HEK293T (cell line): ENCODE results near the gene ERG.

Source experiments
- CTCF ChIA-PET: fragments of 350-600 bp; formaldehyde crosslinking; extraction: SDS; loops from one replicate; lab custom pipeline; 2021; ENCODE audit warnings: antibody characterized with exemption, inconsistent platforms; lab: Yijun Ruan, JAX
- POLR2A ChIA-PET: fragments of 350-600 bp; formaldehyde crosslinking; extraction: SDS; loops from one replicate; lab custom pipeline; 2020; ENCODE audit warnings: antibody characterized with exemption, inconsistent platforms; lab: Yijun Ruan, JAX
- DNase-seq: peaks from one replicate; pipeline ENCODE4 v3.0.0; 2012; ENCODE audit warnings: mixed read lengths; ENCODE audit errors: extremely low spot score
- ARNT ChIP-seq: fragments of 450-650 bp; IDR thresholded peaks from 2 replicates; pipeline ENCODE4 v1.6.1; 2017; ENCODE audit warnings: mild to moderate bottlenecking
- BHLHE40 ChIP-seq: fragments of 450-650 bp; IDR thresholded peaks from 2 replicates; pipeline ENCODE4 v1.6.1; 2016; ENCODE audit warnings: mild to moderate bottlenecking, moderate library complexity, borderline replicate concordance
- CTBP1 ChIP-seq: fragments of 450-650 bp; IDR thresholded peaks from 2 replicates; pipeline ENCODE4 v1.6.1; 2016; ENCODE audit warnings: borderline replicate concordance
- ELF4 ChIP-seq: fragments of 450-650 bp; IDR thresholded peaks from 2 replicates; pipeline ENCODE4 v1.6.1; 2017; ENCODE audit warnings: antibody characterized with exemption
- FOXA1 ChIP-seq: fragments of 450-650 bp; IDR thresholded peaks from 2 replicates; pipeline ENCODE4 v1.6.1; 2016; ENCODE audit warnings: mild to moderate bottlenecking
- FOXK2 ChIP-seq: fragments of 450-650 bp; IDR thresholded peaks from 2 replicates; pipeline ENCODE4 v1.6.1; 2016; ENCODE audit warnings: mild to moderate bottlenecking
- FOXM1 ChIP-seq: fragments of 450-650 bp; IDR thresholded peaks from 2 replicates; pipeline ENCODE4 v1.6.1; 2017; ENCODE audit warnings: mild to moderate bottlenecking, borderline replicate concordance
- HDGF ChIP-seq: fragments of 450-650 bp; IDR thresholded peaks from 2 replicates; pipeline ENCODE4 v1.6.1; 2017; ENCODE audit warnings: antibody characterized with exemption, borderline replicate concordance
- L3MBTL2 ChIP-seq: fragments of 450-650 bp; conservative IDR thresholded peaks from 2 replicates; pipeline ENCODE4 v1.6.1; 2016; ENCODE audit warnings: mild to moderate bottlenecking
- LEF1 ChIP-seq: fragments of 450-650 bp; IDR thresholded peaks from 2 replicates; pipeline ENCODE4 v1.6.1; 2017; ENCODE audit warnings: mild to moderate bottlenecking, borderline replicate concordance
- NFRKB ChIP-seq: fragments of 450-650 bp; IDR thresholded peaks from 2 replicates; pipeline ENCODE4 v1.6.1; 2016; ENCODE audit warnings: mild to moderate bottlenecking, moderate library complexity
- SP1 ChIP-seq: fragments of 450-650 bp; IDR thresholded peaks from 2 replicates; pipeline ENCODE4 v1.6.1; 2017
- SUZ12 ChIP-seq: fragments of 450-650 bp; IDR thresholded peaks from 2 replicates; pipeline ENCODE4 v1.6.1; 2016; ENCODE audit warnings: mild to moderate bottlenecking
- TARDBP ChIP-seq: fragments of 450-650 bp; IDR thresholded peaks from 2 replicates; pipeline ENCODE4 v1.6.1; 2016
- ZNF384 ChIP-seq: fragments of 450-650 bp; IDR thresholded peaks from 2 replicates; pipeline ENCODE4 v1.6.1; 2016
- TF ChIP-seq, protein P1 (sequence below): fragments of 450-650 bp; IDR thresholded peaks from 2 replicates; pipeline ENCODE4 v1.6.1; 2016

ERG gene

DNA sequence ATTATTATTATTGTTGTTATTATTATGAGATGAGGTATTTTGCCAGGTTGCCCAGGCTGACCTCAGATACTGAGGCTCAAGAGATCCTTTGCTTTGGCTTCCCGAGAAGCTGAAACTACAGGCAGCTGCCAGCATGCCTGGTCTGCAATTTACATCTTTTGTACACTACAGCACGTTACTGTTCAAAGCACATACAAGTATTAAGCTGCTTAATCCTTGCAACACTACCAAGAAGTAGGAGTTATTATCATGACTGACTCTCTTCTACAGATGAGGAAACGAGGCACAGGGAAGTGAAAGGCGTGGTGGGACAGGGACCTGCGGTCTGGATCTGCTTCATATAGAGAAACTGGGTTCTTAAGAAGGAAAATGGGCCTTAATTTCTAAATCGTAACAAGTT is 11.6 kb downstream of the ERG start:
- DNase-seq: no peak
- ChIA-PET POLR2A (no interaction called here), CTCF (no interaction called here)
- no peak for TF ChIP-seq ELF4
- no peak for TF ChIP-seq TARDBP
- TF ChIP-seq SP1: no peak
- no peak for TF ChIP-seq ARNT
- no peak for TF ChIP-seq LEF1
- TF ChIP-seq, protein P1, sequence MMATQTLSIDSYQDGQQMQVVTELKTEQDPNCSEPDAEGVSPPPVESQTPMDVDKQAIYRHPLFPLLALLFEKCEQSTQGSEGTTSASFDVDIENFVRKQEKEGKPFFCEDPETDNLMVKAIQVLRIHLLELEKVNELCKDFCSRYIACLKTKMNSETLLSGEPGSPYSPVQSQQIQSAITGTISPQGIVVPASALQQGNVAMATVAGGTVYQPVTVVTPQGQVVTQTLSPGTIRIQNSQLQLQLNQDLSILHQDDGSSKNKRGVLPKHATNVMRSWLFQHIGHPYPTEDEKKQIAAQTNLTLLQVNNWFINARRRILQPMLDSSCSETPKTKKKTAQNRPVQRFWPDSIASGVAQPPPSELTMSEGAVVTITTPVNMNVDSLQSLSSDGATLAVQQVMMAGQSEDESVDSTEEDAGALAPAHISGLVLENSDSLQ: no peak
- TF ChIP-seq SUZ12: no peak
- no peak for TF ChIP-seq HDGF
- no peak for TF ChIP-seq L3MBTL2
- no peak for TF ChIP-seq BHLHE40
- TF ChIP-seq FOXA1: no peak
- no peak for TF ChIP-seq ZNF384
- TF ChIP-seq CTBP1: no peak
- TF ChIP-seq NFRKB: no peak
- no peak for TF ChIP-seq FOXM1
- TF ChIP-seq FOXK2: no peak

DNA sequence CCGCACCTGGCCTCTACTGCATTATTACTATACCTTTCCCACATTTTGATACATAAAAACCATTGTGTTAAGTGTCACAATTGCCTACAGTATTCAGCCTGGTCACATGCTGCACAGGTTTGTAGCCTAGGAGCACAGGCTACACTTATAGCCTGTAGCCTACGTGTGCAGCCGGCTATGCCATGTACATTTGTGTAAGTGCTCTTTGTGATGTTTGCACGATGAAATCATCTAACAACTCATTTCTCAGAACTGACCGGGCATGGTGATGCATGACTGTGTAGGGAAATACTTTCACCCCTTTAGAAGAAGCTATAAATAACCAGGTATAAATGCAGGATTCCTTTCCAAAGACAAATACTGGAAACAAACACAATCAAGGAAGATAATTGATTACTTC is 12.1 kb downstream of the ERG start:
- ChIA-PET POLR2A (no interaction called here), CTCF (no interaction called here)
- TF ChIP-seq ELF4 (no peak), FOXK2 (no peak), LEF1 (no peak), BHLHE40 (no peak), SUZ12 (no peak), ZNF384 (no peak), L3MBTL2 (no peak), CTBP1 (no peak), SP1 (no peak), TARDBP (no peak), HDGF (no peak), FOXA1 (no peak), NFRKB (no peak), ARNT (no peak), FOXM1 (no peak)
- TF ChIP-seq, protein P1: no peak
- DNase-seq: no peak

DNA sequence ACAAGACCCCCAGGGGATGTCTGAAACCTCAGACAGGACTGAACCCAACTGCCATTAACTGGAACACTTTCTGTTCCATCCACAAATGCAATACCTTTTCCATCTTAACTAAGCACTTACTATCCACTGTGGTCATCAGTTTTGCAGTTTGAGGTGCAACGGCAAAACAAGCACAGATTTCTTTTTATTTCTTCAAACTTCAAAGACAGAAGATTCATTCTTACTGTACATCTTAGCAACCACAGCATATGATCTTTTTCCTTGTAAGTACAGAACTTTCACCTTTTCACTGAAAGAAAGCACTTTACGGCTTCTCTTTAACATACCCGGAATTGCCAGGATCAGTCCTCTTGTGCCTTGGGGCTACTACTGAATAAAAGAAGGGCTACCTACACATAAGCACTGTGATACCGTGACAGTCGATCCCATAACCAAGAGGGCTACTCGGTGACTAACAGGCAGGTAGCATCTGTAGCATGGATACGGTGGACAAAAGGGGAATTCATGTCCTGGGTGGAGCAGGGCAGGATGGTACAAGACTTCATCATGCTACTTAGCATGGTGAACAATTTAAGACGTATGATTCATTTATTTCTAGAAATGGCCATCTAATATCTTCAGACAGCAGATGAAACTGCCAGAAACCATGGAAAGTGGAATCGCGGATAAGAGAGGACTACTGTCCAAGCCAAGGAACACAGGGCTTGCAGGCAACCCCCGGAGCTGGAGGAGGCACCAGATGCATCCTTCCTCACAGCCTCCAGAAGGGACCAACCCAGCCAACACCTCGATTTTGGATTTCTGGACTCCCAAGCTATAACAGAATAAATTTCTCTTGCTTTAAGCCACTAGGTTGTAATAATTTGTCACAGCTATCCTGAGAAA is 18.4 kb downstream of the ERG start:
- ChIA-PET POLR2A (no interaction called here), CTCF (no interaction called here)
- DNase-seq: no peak
- no peak for TF ChIP-seq SP1
- no peak for TF ChIP-seq ARNT
- TF ChIP-seq BHLHE40: no peak
- no peak for TF ChIP-seq ELF4
- no peak for TF ChIP-seq SUZ12
- TF ChIP-seq ZNF384: no peak
- no peak for TF ChIP-seq TARDBP
- no peak for TF ChIP-seq FOXM1
- TF ChIP-seq, protein P1: no peak
- TF ChIP-seq FOXK2: no peak
- TF ChIP-seq L3MBTL2: no peak
- no peak for TF ChIP-seq FOXA1

DNA sequence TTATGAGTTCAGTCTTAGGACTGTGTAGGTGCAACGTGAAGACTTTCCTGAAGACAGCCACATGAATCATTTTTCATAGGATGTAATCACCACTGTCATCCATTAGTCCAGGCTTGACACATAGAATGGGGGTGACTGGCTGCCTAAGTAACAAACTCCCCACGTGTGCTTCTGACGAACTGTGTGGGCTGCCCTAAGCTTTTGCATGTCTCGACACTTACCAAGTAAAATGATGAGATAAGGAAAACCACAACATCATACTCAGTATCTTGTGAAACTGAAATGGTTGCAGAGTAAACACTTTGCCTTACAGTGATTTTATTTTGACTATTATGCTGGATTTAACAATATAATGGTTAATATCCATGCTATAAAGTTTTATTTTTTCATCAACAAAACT is 19.5 kb downstream of the ERG start:
- POLR2A ChIA-PET: no interaction called here

DNA sequence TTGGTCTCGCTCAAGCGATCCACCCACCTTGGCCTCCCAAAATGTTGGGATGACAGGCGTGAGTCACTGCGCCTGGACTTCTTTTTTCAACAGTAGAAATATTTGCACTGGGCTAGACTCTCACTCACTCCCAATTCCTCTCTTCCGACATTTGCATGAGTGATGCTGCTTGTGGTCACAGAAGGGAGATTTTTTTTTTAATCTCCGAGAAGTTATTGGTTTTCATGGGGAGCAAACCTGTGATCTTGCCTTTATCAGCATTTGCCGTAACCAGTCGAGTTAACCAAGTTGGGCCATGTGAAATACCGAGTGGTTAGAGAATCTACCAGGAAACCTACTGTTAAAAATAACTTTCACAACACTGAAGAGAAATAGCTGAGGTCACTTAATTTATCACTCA is 21.1 kb downstream of the ERG start:
- POLR2A ChIA-PET: no interaction called here
- CTCF ChIA-PET: interaction anchor here (0.7 kb wide), 1 partner anchor 570 kb away, joined by 3 read pairs; no protein-coding TSS in a partner anchor
- DNase-seq: no peak
- TF ChIP-seq ELF4 (no peak), L3MBTL2 (no peak), ARNT (no peak), CTBP1 (no peak), SP1 (no peak), HDGF (no peak), FOXK2 (no peak), TARDBP (no peak), FOXM1 (no peak), ZNF384 (no peak), NFRKB (no peak), SUZ12 (no peak), BHLHE40 (no peak), LEF1 (no peak), FOXA1 (no peak)
- TF ChIP-seq, protein P1: no peak

More for the DNA sequence above, 19.5 kb downstream of the ERG start:
- DNase-seq: no peak
- TF ChIP-seq ZNF384 (no peak), LEF1 (no peak), NFRKB (no peak), L3MBTL2 (no peak), HDGF (no peak), BHLHE40 (no peak), SUZ12 (no peak), FOXK2 (no peak), CTBP1 (no peak), ELF4 (no peak), FOXM1 (no peak), TARDBP (no peak)
- TF ChIP-seq, protein P1: no peak
- CTCF ChIA-PET: no interaction called here
